IMR-90 (cell line): Measurements from ENCODE around the gene CNST. TPM values are rescaled to one million over a fixed set of nuclear protein-coding genes. Genes with fewer than 3 reads are reported as not detected.

ENCODE experiments used
- ATAC-seq: fragments of 200-7000 bp; cut with Tn5 transposase; 2 replicates; pipeline ENCODE4 v1.9.1; 2020; ENCODE audit warnings: low read depth, mild to moderate bottlenecking, moderate library complexity
- BruUV-seq: library from RNA; stranded (reverse); fragments of 400-500 nt; replicated peaks from 2 replicates; lab custom pipeline; 2021; lab: Mats Ljungman, UMichigan
- CTCF ChIA-PET: fragments of 300-600 bp; formaldehyde crosslinking; extraction: SDS; loops from one replicate; lab custom pipeline; 2021; ENCODE audit warnings: antibody characterized with exemption; lab: Yijun Ruan, JAX
- POLR2A ChIA-PET: fragments of 300-600 bp; sonication (Branson Sonifier 250); formaldehyde crosslinking; loops from one replicate; lab custom pipeline; 2022; ENCODE audit warnings: antibody characterized with exemption; ENCODE audit not compliant: unreplicated experiment; lab: Charles Lee
- DNase-seq: peaks from one replicate; pipeline ENCODE4 v3.0.0; 2013
- H2AFZ ChIP-seq: replicated peaks from 2 replicates; pipeline ENCODE3; 2013; ENCODE audit warnings: low read length, mild to moderate bottlenecking; ENCODE audit not compliant: poor library complexity
- H2AK5ac ChIP-seq: 2 replicates; pipeline ENCODE4 v1.6.1; 2013; ENCODE audit warnings: low read depth, low read length, inconsistent platforms
- H2AK9ac ChIP-seq: replicated peaks from 2 replicates; pipeline ENCODE3; 2013; ENCODE audit warnings: mild to moderate bottlenecking, low read depth, low read length, moderate library complexity; ENCODE audit not compliant: poor library complexity
- H2BK120ac ChIP-seq: 2 replicates; pipeline ENCODE4 v1.6.1; 2013; ENCODE audit warnings: low read depth, low read length, inconsistent platforms
- H2BK15ac ChIP-seq: 3 replicates; pipeline ENCODE4 v1.6.1; 2013; ENCODE audit warnings: low read depth, low read length, inconsistent platforms
- H2BK20ac ChIP-seq: 2 replicates; pipeline ENCODE4 v1.6.1; 2013; ENCODE audit warnings: low read depth, mild to moderate bottlenecking, inconsistent platforms, low read length, moderate library complexity
- H2BK5ac ChIP-seq: 2 replicates; pipeline ENCODE4 v1.6.1; 2013; ENCODE audit warnings: mild to moderate bottlenecking, low read depth, low read length, inconsistent platforms; ENCODE audit not compliant: poor library complexity, severe bottlenecking
- H3K14ac ChIP-seq: replicated peaks from 2 replicates; pipeline ENCODE4 v1.6.1; 2013; ENCODE audit warnings: low read depth, low read length, inconsistent platforms
- H3K18ac ChIP-seq: 2 replicates; pipeline ENCODE4 v1.6.1; 2013; ENCODE audit warnings: low read depth, low read length, control low read depth
- H3K23ac ChIP-seq: 2 replicates; pipeline ENCODE4 v1.6.1; 2013; ENCODE audit warnings: low read depth, low read length, inconsistent platforms
- H3K27ac ChIP-seq: 2 replicates; pipeline ENCODE4 v1.5.1; 2013; ENCODE audit warnings: mild to moderate bottlenecking, control low read depth, low read length; ENCODE audit not compliant: insufficient read depth
- H3K27me3 ChIP-seq: 2 replicates; pipeline ENCODE4 v1.6.1; 2013; ENCODE audit warnings: low read length; ENCODE audit not compliant: control insufficient read depth, insufficient read depth
- H3K36me3 ChIP-seq: 2 replicates; pipeline ENCODE4 v1.6.1; 2013; ENCODE audit warnings: low read length, mixed read lengths; ENCODE audit not compliant: control insufficient read depth, insufficient read depth
- H3K4ac ChIP-seq: 2 replicates; pipeline ENCODE4 v1.6.1; 2013; ENCODE audit warnings: low read depth, low read length, inconsistent platforms
- H3K4me1 ChIP-seq: 2 replicates; pipeline ENCODE4 v1.6.1; 2013; ENCODE audit warnings: low read length, mixed read lengths; ENCODE audit not compliant: control insufficient read depth, insufficient read depth
- H3K4me2 ChIP-seq: 2 replicates; pipeline ENCODE4 v1.6.1; 2013; ENCODE audit warnings: low read depth, mild to moderate bottlenecking, control low read depth, low read length, moderate library complexity
- H3K4me3 ChIP-seq: 2 replicates; pipeline ENCODE4 v1.5.1; 2013; ENCODE audit warnings: low read depth, mild to moderate bottlenecking, control low read depth, low read length, moderate library complexity; ENCODE audit not compliant: insufficient read depth
- H3K56ac ChIP-seq: 2 replicates; pipeline ENCODE4 v1.6.1; 2013; ENCODE audit warnings: low read length, inconsistent platforms; ENCODE audit not compliant: insufficient read depth; ENCODE audit errors: extremely low read depth
- H3K79me1 ChIP-seq, 2 experiments: 2 replicates each; pipeline ENCODE4 v1.6.1; 2013; ENCODE audit warnings: low read length in 2 of 2, inconsistent platforms in 1 of 2, low read depth in 1 of 2
- H3K9ac ChIP-seq: 2 replicates; pipeline ENCODE4 v1.6.1; 2013; ENCODE audit warnings: low read depth, low read length, control low read depth
- H3K9me1 ChIP-seq: 2 replicates; pipeline ENCODE4 v1.6.1; 2013; ENCODE audit warnings: low read length, inconsistent platforms; ENCODE audit not compliant: insufficient read depth
- H3K9me3 ChIP-seq: 2 replicates; pipeline ENCODE4 v1.6.1; 2013; ENCODE audit warnings: low read length; ENCODE audit not compliant: control insufficient read depth, insufficient read depth
- H4K20me1 ChIP-seq: 2 replicates; pipeline ENCODE4 v1.6.1; 2013; ENCODE audit warnings: low read length, inconsistent platforms; ENCODE audit not compliant: insufficient read depth
- H4K5ac ChIP-seq: 2 replicates; pipeline ENCODE4 v1.6.1; 2013; ENCODE audit warnings: mild to moderate bottlenecking, low read depth, low read length, control low read depth
- H4K8ac ChIP-seq, 2 experiments: 2 replicates each; pipeline ENCODE4 v1.6.1; 2013; ENCODE audit warnings: low read depth in 2 of 2, low read length in 2 of 2, control low read depth in 1 of 2, inconsistent platforms in 1 of 2
- H4K91ac ChIP-seq: 2 replicates; pipeline ENCODE4 v1.6.1; 2013; ENCODE audit warnings: low read depth, low read length, inconsistent platforms; ENCODE audit not compliant: insufficient read depth
- MAFK ChIP-seq: IDR thresholded peaks from 2 replicates; pipeline ENCODE4 v1.6.1; 2012; ENCODE audit warnings: low read depth, low read length, improper control_type of control experiment
- MXI1 ChIP-seq: IDR thresholded peaks from 2 replicates; pipeline ENCODE4 v1.6.1; 2012; ENCODE audit warnings: low read depth, mild to moderate bottlenecking, low read length, moderate library complexity, borderline replicate concordance
- WGBS, 2 experiments: methylation state at CpG; one replicate each; pipeline versions ENCODE4 v1.1.5 to v1.1.7; 2013; ENCODE audit warnings: missing lambda C conversion rate in 2 of 2; ENCODE audit not compliant: insufficient read length in 1 of 2; ENCODE audit errors: extremely low coverage in 2 of 2; 5-methylcytosine and 5-hydroxymethylcytosine counted together
- dilution Hi-C: fragments of 300-500 bp; cut with HindIII; formaldehyde crosslinking; loops from one replicate; pipeline ENCODE4 v1.14.3; 2018; ENCODE audit warnings: low sequenced_read_pairs; ENCODE audit not compliant: unreplicated experiment
- in situ Hi-C: fragments of 300-500 bp; cut with MboI; formaldehyde crosslinking; loops from 3 replicates; pipeline ENCODE4 v1.14.3; 2019; ENCODE audit warnings: low sequenced_read_pairs, inconsistent platforms, mixed read lengths
- intact Hi-C: fragments of 100-400 bp; cut with micrococcal nuclease; formaldehyde crosslinking; loops from 2 replicates; pipeline ENCODE4 v1.10.0; 2022
- polyA plus RNA-seq, 3 experiments: library from polyadenylated mRNA; depleted of rRNA; stranded (reverse); fragments of >200 nt; gene quantifications; 2 replicates each; pipeline ENCODE4 v1.2.3, GENCODE V29; 2012; ENCODE audit warnings: low replicate concordance in 1 of 3
- total RNA-seq: library from RNA; depleted of rRNA; stranded (reverse); fragments of >200 nt; gene quantifications from 2 replicates; pipeline ENCODE4 v1.2.3, GENCODE V29; 2012
- TF ChIP-seq, protein P1 (sequence below): fragments of 150-350 bp; IDR thresholded peaks from 2 replicates; pipeline ENCODE4 v1.6.1; 2016; ENCODE audit warnings: low read depth, mild to moderate bottlenecking, low read length, moderate library complexity, borderline replicate concordance
- TF ChIP-seq, protein P2 (sequence below): fragments of 150-350 bp; IDR thresholded peaks from 2 replicates; pipeline ENCODE4 v1.6.1; 2017; ENCODE audit warnings: mild to moderate bottlenecking, antibody characterized with exemption, low read length, low read depth
- TF ChIP-seq, protein P3 (sequence below): conservative IDR thresholded peaks from 2 replicates; pipeline ENCODE4 v1.5.1; 2012; ENCODE audit warnings: mild to moderate bottlenecking, low read depth, low read length, improper control_type of control experiment

Gene CNST
- total and polyA plus RNA-seq, 2 of the 4 experiments (the other 2 are of a cell fraction): 15.4 to 25.5 TPM

DNA sequence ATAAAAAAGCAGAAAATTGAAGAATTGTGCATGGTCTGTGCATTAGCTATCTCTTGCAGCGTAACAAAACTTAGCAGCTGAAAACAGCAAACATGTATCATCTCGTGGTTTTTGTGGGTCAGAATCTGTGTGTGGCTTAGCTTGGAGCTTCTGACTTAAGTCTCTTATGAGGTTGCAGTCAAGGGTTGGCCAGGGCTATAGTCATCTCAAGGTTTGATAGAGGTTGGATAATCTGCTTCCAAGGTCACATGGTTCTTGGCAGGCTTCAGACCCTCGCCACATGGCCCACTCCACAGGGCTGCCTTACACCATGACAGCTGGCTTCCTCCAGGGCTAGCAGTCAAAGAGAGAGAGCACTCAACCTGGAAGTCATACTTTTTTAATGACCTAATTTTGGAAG, 35.9 kb downstream of the CNST start:
- 93% methylated on average over 3 of the region's 3 CpGs; no CpG with 5 or more reads in 1 of the 2 experiments for WGBS, 2 experiments
- CTCF ChIA-PET: interaction anchor here (0.8 kb wide), 1 partner anchor 29 kb away, joined by 3 read pairs; no protein-coding TSS in a partner anchor

More for the DNA sequence above, 35.9 kb downstream of the CNST start:
- H3K56ac ChIP-seq: no peak overlapping the region
- no peak overlapping the region for H3K27ac ChIP-seq
- H3K4me2 ChIP-seq: no peak overlapping the region
- no peak overlapping the region for H2AFZ ChIP-seq
- H4K91ac ChIP-seq: no peak overlapping the region
- no peak overlapping the region for H3K4ac ChIP-seq
- H3K36me3 ChIP-seq: peaks cover 2% of the 10 kb centered on the region; the same call in 1 of the 2 replicates
- no peak overlapping the region for H4K8ac ChIP-seq
- peaks cover 6% of the 10 kb centered on the region for H3K4me1 ChIP-seq
- POLR2A ChIA-PET: no interaction called here
- no peak for ATAC-seq
- H3K4me3 ChIP-seq: no peak overlapping the region
- in situ Hi-C loops: no loop called here
- peaks cover 15 to 60% of the 10 kb centered on the region in 2 experiments for H3K79me1 ChIP-seq
- TF ChIP-seq MAFK: no peak
- no peak for TF ChIP-seq MXI1
- TF ChIP-seq, protein P1, sequence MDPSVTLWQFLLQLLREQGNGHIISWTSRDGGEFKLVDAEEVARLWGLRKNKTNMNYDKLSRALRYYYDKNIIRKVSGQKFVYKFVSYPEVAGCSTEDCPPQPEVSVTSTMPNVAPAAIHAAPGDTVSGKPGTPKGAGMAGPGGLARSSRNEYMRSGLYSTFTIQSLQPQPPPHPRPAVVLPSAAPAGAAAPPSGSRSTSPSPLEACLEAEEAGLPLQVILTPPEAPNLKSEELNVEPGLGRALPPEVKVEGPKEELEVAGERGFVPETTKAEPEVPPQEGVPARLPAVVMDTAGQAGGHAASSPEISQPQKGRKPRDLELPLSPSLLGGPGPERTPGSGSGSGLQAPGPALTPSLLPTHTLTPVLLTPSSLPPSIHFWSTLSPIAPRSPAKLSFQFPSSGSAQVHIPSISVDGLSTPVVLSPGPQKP: no peak
- TF ChIP-seq, protein P2, sequence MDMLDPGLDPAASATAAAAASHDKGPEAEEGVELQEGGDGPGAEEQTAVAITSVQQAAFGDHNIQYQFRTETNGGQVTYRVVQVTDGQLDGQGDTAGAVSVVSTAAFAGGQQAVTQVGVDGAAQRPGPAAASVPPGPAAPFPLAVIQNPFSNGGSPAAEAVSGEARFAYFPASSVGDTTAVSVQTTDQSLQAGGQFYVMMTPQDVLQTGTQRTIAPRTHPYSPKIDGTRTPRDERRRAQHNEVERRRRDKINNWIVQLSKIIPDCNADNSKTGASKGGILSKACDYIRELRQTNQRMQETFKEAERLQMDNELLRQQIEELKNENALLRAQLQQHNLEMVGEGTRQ: no peak
- TF ChIP-seq, protein P3, sequence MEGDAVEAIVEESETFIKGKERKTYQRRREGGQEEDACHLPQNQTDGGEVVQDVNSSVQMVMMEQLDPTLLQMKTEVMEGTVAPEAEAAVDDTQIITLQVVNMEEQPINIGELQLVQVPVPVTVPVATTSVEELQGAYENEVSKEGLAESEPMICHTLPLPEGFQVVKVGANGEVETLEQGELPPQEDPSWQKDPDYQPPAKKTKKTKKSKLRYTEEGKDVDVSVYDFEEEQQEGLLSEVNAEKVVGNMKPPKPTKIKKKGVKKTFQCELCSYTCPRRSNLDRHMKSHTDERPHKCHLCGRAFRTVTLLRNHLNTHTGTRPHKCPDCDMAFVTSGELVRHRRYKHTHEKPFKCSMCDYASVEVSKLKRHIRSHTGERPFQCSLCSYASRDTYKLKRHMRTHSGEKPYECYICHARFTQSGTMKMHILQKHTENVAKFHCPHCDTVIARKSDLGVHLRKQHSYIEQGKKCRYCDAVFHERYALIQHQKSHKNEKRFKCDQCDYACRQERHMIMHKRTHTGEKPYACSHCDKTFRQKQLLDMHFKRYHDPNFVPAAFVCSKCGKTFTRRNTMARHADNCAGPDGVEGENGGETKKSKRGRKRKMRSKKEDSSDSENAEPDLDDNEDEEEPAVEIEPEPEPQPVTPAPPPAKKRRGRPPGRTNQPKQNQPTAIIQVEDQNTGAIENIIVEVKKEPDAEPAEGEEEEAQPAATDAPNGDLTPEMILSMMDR: no peak
- no peak overlapping the region for H3K9ac ChIP-seq
- H2BK15ac ChIP-seq: no peak overlapping the region
- no peak overlapping the region for H2AK9ac ChIP-seq
- no TSS peak for BruUV-seq
- no peak overlapping the region for H2BK5ac ChIP-seq
- peaks cover 15% of the 10 kb centered on the region for H3K9me1 ChIP-seq
- DNase-seq: peak; percentile 34
- no peaks in the 10 kb centered on the region; the same call in none of the 2 replicates for H3K9me3 ChIP-seq
- H4K5ac ChIP-seq: no peak overlapping the region
- dilution Hi-C loops: no loop called here
- H2AK5ac ChIP-seq: no peak overlapping the region
- no peak overlapping the region for H3K23ac ChIP-seq
- H3K18ac ChIP-seq: no peak overlapping the region
- no peaks in the 10 kb centered on the region for H3K27me3 ChIP-seq
- H3K14ac ChIP-seq: peak overlapping the region; percentile 41; the same call in 1 of the 2 replicates
- H2BK20ac ChIP-seq: no peak overlapping the region
- peaks cover 8% of the 10 kb centered on the region; the same call in 1 of the 2 replicates for H4K20me1 ChIP-seq
- intact Hi-C loops: no loop called here
- no peak overlapping the region for H2BK120ac ChIP-seq
